Body of pancreas (tissue), 4 donors: ENCODE data around the gene TCAIM.

ENCODE experiments used
- CTCF ChIP-seq, 7 experiments: fragments of 450-650 bp in 4 of 7; fragments of 200-600 bp in 3 of 7; sonication (generic) in 3 of 7; IDR thresholded peaks; one replicate each; pipeline ENCODE4 v1.5.1; 2016 to 2019; ENCODE audit warnings: antibody characterized with exemption in 7 of 7
- POLR2A ChIP-seq, 3 donors: fragments of 450-650 bp; IDR thresholded peaks; one replicate each; pipeline ENCODE4 v1.6.1; 2016; ENCODE audit warnings: antibody characterized with exemption in 3 of 3, mild to moderate bottlenecking in 2 of 3

GRCh38 chr3:44343421-44343820 lies 4.9 kb downstream of the TCAIM start:
- TF ChIP-seq CTCF (IDR thresholded peaks at IDR 0.05) (no peak), POLR2A (IDR thresholded peaks at IDR 0.05) (no peak)
